WTC11 (cell line): ENCODE results near the gene AADAT. TPM values are rescaled to one million over a fixed set of nuclear protein-coding genes. Genes with fewer than 3 reads are reported as not detected.

ENCODE experiments used
- ATAC-seq: fragments of 200-7000 bp; cut with Tn5 transposase; 2 replicates; pipeline ENCODE4 v1.10.0; 2021; ENCODE audit warnings: mild to moderate bottlenecking, moderate library complexity
- CTCF ChIA-PET: fragments of 300-600 bp; sonication (Branson Sonifier 250); formaldehyde crosslinking; loops from one replicate; lab custom pipeline; 2021; ENCODE audit warnings: antibody characterized with exemption; lab: Charles Lee
- POLR2A ChIA-PET: fragments of 350-600 bp; sonication (Branson Sonifier 250); formaldehyde crosslinking; loops from one replicate; lab custom pipeline; 2021; ENCODE audit warnings: antibody characterized with exemption; lab: Charles Lee
- DNase-seq: peaks from one replicate; pipeline ENCODE4 v3.0.0; 2021; ENCODE audit warnings: low spot score
- H3K27ac Mint-ChIP-seq: 2 replicates; pipeline ENCODE4 v1.8.0; 2021; ENCODE audit warnings: mixed read lengths
- H3K27me3 Mint-ChIP-seq: 2 replicates; pipeline ENCODE4 v1.8.0; 2021; ENCODE audit warnings: low read depth, mild to moderate bottlenecking, moderate library complexity, mixed read lengths
- H3K36me3 Mint-ChIP-seq: 2 replicates; pipeline ENCODE4 v1.8.0; 2021; ENCODE audit warnings: mixed read lengths
- H3K4me1 Mint-ChIP-seq: 2 replicates; pipeline ENCODE4 v1.8.0; 2022; ENCODE audit warnings: mixed read lengths
- H3K4me3 Mint-ChIP-seq: 2 replicates; pipeline ENCODE4 v1.8.0; 2021; ENCODE audit warnings: mild to moderate bottlenecking, moderate library complexity, mixed read lengths
- H3K9me3 Mint-ChIP-seq: 2 replicates; pipeline ENCODE4 v1.8.0; 2021; ENCODE audit warnings: mixed read lengths
- ATF1 ChIP-seq: sonication (generic); formaldehyde crosslinking; IDR thresholded peaks from 2 replicates; pipeline ENCODE4 v1.8.1; 2023; ENCODE audit warnings: mild to moderate bottlenecking, moderate library complexity, missing genetic modification reagents
- EMX1 ChIP-seq: fragments of 250-450 bp; sonication (Bioruptor Pico); IDR thresholded peaks from 2 replicates; pipeline ENCODE4 v1.8.0; 2021; ENCODE audit warnings: mild to moderate bottlenecking
- FOXJ3 ChIP-seq: sonication (generic); formaldehyde crosslinking; IDR thresholded peaks from 2 replicates; pipeline ENCODE4 v1.9.0; 2021; ENCODE audit warnings: missing genetic modification reagents, mild to moderate bottlenecking, borderline replicate concordance
- FOXK1 ChIP-seq: sonication (generic); formaldehyde crosslinking; IDR thresholded peaks from 2 replicates; pipeline ENCODE4 v1.8.0; 2022; ENCODE audit warnings: mild to moderate bottlenecking, moderate library complexity, missing genetic modification reagents
- GTF2I ChIP-seq: fragments of 250-450 bp; sonication (Bioruptor Pico); conservative IDR thresholded peaks from 2 replicates; pipeline ENCODE4 v1.4.0; 2021; ENCODE audit warnings: mild to moderate bottlenecking
- MYBL2 ChIP-seq: sonication (generic); formaldehyde crosslinking; IDR thresholded peaks from 2 replicates; pipeline ENCODE4 v1.8.1; 2023; ENCODE audit warnings: mild to moderate bottlenecking, moderate library complexity, missing genetic modification reagents
- NFATC4 ChIP-seq: fragments of 250-450 bp; sonication (Bioruptor Pico); IDR thresholded peaks from 2 replicates; pipeline ENCODE4 v1.9.0; 2021; ENCODE audit warnings: mild to moderate bottlenecking
- NR3C1 ChIP-seq: sonication (generic); formaldehyde crosslinking; conservative IDR thresholded peaks from 2 replicates; pipeline ENCODE4 v1.8.1; 2023; ENCODE audit warnings: low read depth, mild to moderate bottlenecking, missing genetic modification reagents
- TEAD4 ChIP-seq: sonication (generic); formaldehyde crosslinking; IDR thresholded peaks from 2 replicates; pipeline ENCODE4 v1.8.0; 2022; ENCODE audit warnings: mild to moderate bottlenecking, missing genetic modification reagents
- ZNF219 ChIP-seq: sonication (generic); formaldehyde crosslinking; IDR thresholded peaks from 2 replicates; pipeline ENCODE4 v1.8.0; 2023; ENCODE audit warnings: missing genetic modification reagents, mild to moderate bottlenecking, borderline replicate concordance
- ZNF317 ChIP-seq: sonication (generic); formaldehyde crosslinking; IDR thresholded peaks from 2 replicates; pipeline ENCODE4 v1.8.1; 2023; ENCODE audit warnings: low read depth, mild to moderate bottlenecking, moderate library complexity, missing genetic modification reagents, borderline replicate concordance
- total RNA-seq: library from RNA; stranded (reverse); gene quantifications from 3 replicates; pipeline ENCODE4 v1.2.3, GENCODE V29; 2021
- TF ChIP-seq, protein P1 (sequence below): sonication (generic); formaldehyde crosslinking; IDR thresholded peaks from 2 replicates; pipeline ENCODE4 v1.8.1; 2023; ENCODE audit warnings: mild to moderate bottlenecking, missing genetic modification reagents, borderline replicate concordance
- TF ChIP-seq, protein P2 (sequence below): sonication (generic); formaldehyde crosslinking; IDR thresholded peaks from 2 replicates; pipeline ENCODE4 v1.8.1; 2023; ENCODE audit warnings: mild to moderate bottlenecking, missing genetic modification reagents, moderate library complexity
- TF ChIP-seq, protein P3 (sequence below): sonication (generic); formaldehyde crosslinking; IDR thresholded peaks from 2 replicates; pipeline ENCODE4 v1.8.1; 2022; ENCODE audit warnings: mild to moderate bottlenecking, moderate library complexity, missing genetic modification reagents
- TF ChIP-seq, protein P4 (sequence below): fragments of 200-600 bp; IDR thresholded peaks from 2 replicates; pipeline ENCODE4 v1.8.0; 2022; ENCODE audit warnings: antibody characterized with exemption
- TF ChIP-seq, protein P5 (sequence below): sonication (generic); formaldehyde crosslinking; IDR thresholded peaks from 2 replicates; pipeline ENCODE4 v1.8.1; 2022; ENCODE audit warnings: low read depth, mild to moderate bottlenecking, moderate library complexity, missing genetic modification reagents, borderline replicate concordance
- TF ChIP-seq, protein P6 (sequence below): fragments of 250-450 bp; sonication (Bioruptor Pico); conservative IDR thresholded peaks from 2 replicates; pipeline ENCODE4 v1.9.0; 2021; ENCODE audit warnings: mild to moderate bottlenecking

AADAT gene
- total RNA-seq, 1 experiment from 2014 or later = 12.3 TPM

DNA sequence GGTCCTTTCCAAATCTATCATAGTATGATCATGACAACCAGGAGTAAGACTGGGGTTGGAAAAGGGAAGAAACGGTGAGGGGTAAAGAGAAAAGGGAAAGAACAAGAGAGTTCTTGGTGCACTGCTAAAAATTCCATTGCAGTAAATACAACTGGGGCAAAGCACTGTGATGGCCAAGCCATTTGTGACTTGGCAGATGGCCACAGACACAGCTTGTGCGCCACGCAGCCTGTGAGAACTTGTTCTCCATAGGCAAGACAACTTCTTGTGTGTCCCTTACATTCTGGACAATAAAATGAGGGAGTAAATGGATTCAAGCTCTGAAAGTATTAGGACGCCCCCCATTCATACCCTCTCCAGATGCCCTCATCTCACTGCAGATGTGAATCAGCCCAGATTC lies 74.5 kb downstream of the AADAT start (continued):
- TF ChIP-seq, protein P1, sequence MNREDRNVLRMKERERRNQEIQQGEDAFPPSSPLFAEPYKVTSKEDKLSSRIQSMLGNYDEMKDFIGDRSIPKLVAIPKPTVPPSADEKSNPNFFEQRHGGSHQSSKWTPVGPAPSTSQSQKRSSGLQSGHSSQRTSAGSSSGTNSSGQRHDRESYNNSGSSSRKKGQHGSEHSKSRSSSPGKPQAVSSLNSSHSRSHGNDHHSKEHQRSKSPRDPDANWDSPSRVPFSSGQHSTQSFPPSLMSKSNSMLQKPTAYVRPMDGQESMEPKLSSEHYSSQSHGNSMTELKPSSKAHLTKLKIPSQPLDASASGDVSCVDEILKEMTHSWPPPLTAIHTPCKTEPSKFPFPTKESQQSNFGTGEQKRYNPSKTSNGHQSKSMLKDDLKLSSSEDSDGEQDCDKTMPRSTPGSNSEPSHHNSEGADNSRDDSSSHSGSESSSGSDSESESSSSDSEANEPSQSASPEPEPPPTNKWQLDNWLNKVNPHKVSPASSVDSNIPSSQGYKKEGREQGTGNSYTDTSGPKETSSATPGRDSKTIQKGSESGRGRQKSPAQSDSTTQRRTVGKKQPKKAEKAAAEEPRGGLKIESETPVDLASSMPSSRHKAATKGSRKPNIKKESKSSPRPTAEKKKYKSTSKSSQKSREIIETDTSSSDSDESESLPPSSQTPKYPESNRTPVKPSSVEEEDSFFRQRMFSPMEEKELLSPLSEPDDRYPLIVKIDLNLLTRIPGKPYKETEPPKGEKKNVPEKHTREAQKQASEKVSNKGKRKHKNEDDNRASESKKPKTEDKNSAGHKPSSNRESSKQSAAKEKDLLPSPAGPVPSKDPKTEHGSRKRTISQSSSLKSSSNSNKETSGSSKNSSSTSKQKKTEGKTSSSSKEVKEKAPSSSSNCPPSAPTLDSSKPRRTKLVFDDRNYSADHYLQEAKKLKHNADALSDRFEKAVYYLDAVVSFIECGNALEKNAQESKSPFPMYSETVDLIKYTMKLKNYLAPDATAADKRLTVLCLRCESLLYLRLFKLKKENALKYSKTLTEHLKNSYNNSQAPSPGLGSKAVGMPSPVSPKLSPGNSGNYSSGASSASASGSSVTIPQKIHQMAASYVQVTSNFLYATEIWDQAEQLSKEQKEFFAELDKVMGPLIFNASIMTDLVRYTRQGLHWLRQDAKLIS = no peak
- TF ChIP-seq, protein P2, sequence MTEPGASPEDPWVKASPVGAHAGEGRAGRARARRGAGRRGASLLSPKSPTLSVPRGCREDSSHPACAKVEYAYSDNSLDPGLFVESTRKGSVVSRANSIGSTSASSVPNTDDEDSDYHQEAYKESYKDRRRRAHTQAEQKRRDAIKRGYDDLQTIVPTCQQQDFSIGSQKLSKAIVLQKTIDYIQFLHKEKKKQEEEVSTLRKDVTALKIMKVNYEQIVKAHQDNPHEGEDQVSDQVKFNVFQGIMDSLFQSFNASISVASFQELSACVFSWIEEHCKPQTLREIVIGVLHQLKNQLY = no peak
- TF ChIP-seq ATF1 (CRISPR knock-in tag) (no peak), FOXK1 (no peak), FOXJ3 (no peak)

DNA sequence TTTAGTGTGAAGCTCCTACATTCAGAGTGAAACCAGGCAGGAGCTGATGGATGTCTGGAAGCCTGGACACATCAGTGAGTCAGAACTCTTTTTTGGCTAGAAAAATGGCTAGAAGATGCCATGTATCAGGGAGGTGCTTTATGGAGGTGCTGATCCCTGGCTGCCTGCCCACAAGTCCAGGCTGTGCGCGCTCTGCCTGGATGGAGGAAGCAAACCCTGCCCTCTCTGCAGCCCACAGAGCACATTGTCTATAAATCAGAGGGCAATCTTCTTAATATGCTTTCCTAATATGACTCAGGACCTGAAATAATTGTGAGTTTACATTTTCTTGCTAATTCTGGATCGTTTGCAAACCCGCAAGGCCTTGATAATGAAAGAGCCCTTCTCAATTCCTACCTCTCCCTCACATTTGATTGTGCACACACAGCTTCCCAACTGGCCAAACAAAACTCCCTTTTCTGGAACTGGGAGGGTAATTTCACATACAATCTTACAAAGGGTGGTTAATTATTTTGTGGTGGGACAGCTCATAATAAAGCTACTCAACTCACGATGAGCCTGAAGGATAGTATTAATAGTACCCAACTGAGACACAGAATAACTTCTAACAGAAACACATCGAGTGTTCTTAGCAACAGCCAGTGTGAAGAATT lies 75.3 kb downstream of the AADAT start:
- peaks cover 12% of the 10 kb centered on the region for H3K36me3 Mint-ChIP-seq
- H3K9me3 Mint-ChIP-seq = peaks cover 15% of the 10 kb centered on the region
- DNase-seq (no peak), ATAC-seq (no peak)
- H3K27ac Mint-ChIP-seq = no peak overlapping the region
- TF ChIP-seq, protein P3, sequence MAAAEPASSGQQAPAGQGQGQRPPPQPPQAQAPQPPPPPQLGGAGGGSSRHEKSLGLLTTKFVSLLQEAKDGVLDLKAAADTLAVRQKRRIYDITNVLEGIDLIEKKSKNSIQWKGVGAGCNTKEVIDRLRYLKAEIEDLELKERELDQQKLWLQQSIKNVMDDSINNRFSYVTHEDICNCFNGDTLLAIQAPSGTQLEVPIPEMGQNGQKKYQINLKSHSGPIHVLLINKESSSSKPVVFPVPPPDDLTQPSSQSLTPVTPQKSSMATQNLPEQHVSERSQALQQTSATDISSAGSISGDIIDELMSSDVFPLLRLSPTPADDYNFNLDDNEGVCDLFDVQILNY (CRISPR knock-in tag) = no peak
- TF ChIP-seq, protein P4, sequence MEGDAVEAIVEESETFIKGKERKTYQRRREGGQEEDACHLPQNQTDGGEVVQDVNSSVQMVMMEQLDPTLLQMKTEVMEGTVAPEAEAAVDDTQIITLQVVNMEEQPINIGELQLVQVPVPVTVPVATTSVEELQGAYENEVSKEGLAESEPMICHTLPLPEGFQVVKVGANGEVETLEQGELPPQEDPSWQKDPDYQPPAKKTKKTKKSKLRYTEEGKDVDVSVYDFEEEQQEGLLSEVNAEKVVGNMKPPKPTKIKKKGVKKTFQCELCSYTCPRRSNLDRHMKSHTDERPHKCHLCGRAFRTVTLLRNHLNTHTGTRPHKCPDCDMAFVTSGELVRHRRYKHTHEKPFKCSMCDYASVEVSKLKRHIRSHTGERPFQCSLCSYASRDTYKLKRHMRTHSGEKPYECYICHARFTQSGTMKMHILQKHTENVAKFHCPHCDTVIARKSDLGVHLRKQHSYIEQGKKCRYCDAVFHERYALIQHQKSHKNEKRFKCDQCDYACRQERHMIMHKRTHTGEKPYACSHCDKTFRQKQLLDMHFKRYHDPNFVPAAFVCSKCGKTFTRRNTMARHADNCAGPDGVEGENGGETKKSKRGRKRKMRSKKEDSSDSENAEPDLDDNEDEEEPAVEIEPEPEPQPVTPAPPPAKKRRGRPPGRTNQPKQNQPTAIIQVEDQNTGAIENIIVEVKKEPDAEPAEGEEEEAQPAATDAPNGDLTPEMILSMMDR = no peak
- no peak for TF ChIP-seq ZNF219 (CRISPR knock-in tag)
- no peak for TF ChIP-seq MYBL2 (CRISPR knock-in tag)
- no peak for TF ChIP-seq NFATC4 (CRISPR knock-in tag)
- no peak for TF ChIP-seq TEAD4 (CRISPR knock-in tag)
- H3K27me3 Mint-ChIP-seq = no peaks in the 10 kb centered on the region
- ChIA-PET POLR2A (interaction anchor here (1.1 kb wide), 1 partner anchor 38 kb away, joined by 3 read pairs; no protein-coding TSS in a partner anchor), CTCF (no interaction called here)
- no peak overlapping the region for H3K4me3 Mint-ChIP-seq
- peaks cover 42% of the 10 kb centered on the region for H3K4me1 Mint-ChIP-seq

DNA sequence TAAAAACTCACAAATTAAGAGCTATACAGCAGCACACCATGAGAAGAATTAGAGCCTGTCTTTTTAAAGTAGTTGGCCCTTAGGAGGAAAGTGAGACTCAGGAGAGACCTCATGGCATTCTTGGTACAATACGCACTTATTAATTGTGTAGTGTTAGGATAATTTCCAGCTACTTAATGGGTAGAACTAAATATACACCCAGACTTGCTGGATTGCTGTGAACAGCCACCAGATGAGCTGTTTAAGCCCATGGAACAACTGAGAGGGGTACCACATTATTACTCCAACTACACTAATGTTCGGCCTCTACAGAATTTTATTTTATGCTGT lies 77.2 kb downstream of the AADAT start:
- Mint-ChIP-seq H3K27ac (no peak overlapping the region), H3K36me3 (peaks cover 12% of the 10 kb centered on the region), H3K27me3 (no peaks in the 10 kb centered on the region), H3K4me3 (no peak overlapping the region), H3K9me3 (peaks cover 15% of the 10 kb centered on the region), H3K4me1 (peaks cover 41% of the 10 kb centered on the region)
- CTCF ChIA-PET = no interaction called here
- ATAC-seq = no peak
- POLR2A ChIA-PET = interaction anchor here (1.1 kb wide), 1 partner anchor 13 kb away, joined by 4 read pairs; the partner anchor contains the start of gene MFAP3L
- no peak for DNase-seq
- TF ChIP-seq, protein P5, sequence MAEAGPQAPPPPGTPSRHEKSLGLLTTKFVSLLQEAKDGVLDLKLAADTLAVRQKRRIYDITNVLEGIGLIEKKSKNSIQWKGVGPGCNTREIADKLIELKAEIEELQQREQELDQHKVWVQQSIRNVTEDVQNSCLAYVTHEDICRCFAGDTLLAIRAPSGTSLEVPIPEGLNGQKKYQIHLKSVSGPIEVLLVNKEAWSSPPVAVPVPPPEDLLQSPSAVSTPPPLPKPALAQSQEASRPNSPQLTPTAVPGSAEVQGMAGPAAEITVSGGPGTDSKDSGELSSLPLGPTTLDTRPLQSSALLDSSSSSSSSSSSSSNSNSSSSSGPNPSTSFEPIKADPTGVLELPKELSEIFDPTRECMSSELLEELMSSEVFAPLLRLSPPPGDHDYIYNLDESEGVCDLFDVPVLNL (CRISPR knock-in tag) = no peak
- TF ChIP-seq, protein P1 = no peak
- no peak for TF ChIP-seq GTF2I (CRISPR knock-in tag)
- TF ChIP-seq ZNF317 (CRISPR knock-in tag) = no peak
- TF ChIP-seq EMX1 = no peak
- no peak for TF ChIP-seq NR3C1
- TF ChIP-seq, protein P6, sequence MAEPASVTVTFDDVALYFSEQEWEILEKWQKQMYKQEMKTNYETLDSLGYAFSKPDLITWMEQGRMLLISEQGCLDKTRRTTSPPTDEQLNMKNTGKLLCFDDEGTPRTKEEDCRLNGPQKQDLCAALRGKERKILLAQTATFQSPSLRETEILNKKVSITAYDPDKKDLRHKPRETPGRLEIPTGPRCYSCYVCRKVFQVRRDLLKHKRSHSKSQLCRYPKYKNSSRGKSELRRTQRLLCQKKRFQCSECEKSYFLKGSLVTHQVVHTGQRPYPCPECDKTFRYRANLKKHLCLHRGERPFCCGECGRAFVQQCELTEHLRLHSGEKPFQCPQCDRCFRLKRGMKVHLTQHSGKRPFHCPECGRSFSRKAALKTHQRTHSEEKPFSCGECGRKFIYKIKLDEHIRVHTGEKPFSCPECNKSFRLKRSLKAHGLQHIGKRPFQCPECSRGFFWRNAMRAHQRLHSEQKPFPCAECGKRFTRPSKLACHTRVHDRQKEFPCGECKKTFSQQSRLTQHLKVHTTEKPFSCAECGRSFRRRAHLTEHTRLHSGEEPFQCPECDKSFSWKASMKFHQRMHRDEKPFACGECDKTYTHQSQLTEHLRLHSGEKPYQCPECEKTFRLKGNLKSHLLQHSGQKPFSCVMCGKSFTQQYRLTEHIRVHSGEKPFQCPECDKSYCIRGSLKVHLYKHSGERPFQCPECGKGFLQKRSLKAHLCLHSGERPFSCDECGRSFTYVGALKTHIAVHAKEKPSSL = no peak
